OCI-LY7 (cell line): Measurements from ENCODE around the gene METTL27. TPM values are rescaled to one million over a fixed set of nuclear protein-coding genes. Genes with fewer than 3 reads are reported as not detected.

Source experiments
- BruUV-seq: library from RNA; stranded (reverse); fragments of 400-500 nt; replicated peaks from 2 replicates; lab custom pipeline; 2021; lab: Mats Ljungman, UMichigan
- CTCF ChIA-PET: fragments of 300-600 bp; sonication (Branson Sonifier 250); formaldehyde crosslinking; loops from one replicate; lab custom pipeline; 2022; ENCODE audit warnings: antibody characterized with exemption; ENCODE audit not compliant: unreplicated experiment; lab: Charles Lee
- POLR2A ChIA-PET: fragments of 300-600 bp; sonication (Branson Sonifier 250); formaldehyde crosslinking; loops from one replicate; lab custom pipeline; 2022; ENCODE audit warnings: antibody characterized with exemption; lab: Charles Lee
- DNase-seq: peaks from one replicate; pipeline ENCODE4 v3.0.0-alpha.2; 2015; ENCODE audit warnings: low spot score
- H2AFZ ChIP-seq: fragments of 200-600 bp; sonication (generic), shearing (Covaris generic); 2 replicates; pipeline ENCODE4 v1.6.1; 2014; ENCODE audit warnings: mild to moderate bottlenecking, antibody characterized with exemption, low read length, moderate library complexity
- H3K27ac ChIP-seq: fragments of 200-600 bp; sonication (generic); 2 replicates; pipeline ENCODE4 v1.5.1; 2014; ENCODE audit warnings: mixed run types, low read depth, mild to moderate bottlenecking, moderate library complexity, low read length, inconsistent platforms; ENCODE audit not compliant: poor library complexity, severe bottlenecking
- H3K36me3 ChIP-seq: fragments of 200-600 bp; sonication (generic); 2 replicates; pipeline ENCODE4 v1.6.1; 2014; ENCODE audit warnings: mild to moderate bottlenecking, antibody characterized with exemption, low read length, moderate library complexity, mixed read lengths; ENCODE audit not compliant: insufficient read depth
- H3K4me1 ChIP-seq: fragments of 200-600 bp; sonication (generic); 2 replicates; pipeline ENCODE4 v1.5.1; 2014; ENCODE audit warnings: mild to moderate bottlenecking, low read length; ENCODE audit not compliant: insufficient read depth, poor library complexity, severe bottlenecking
- H3K4me2 ChIP-seq: fragments of 200-600 bp; sonication (generic); 2 replicates; pipeline ENCODE4 v1.6.1; 2014; ENCODE audit warnings: mild to moderate bottlenecking, low read length
- H3K4me3 ChIP-seq: fragments of 200-600 bp; sonication (generic); 2 replicates; pipeline ENCODE4 v1.5.1; 2014; ENCODE audit warnings: mild to moderate bottlenecking, low read depth, low read length; ENCODE audit not compliant: poor library complexity, severe bottlenecking
- H3K79me2 ChIP-seq: fragments of 200-600 bp; sonication (generic); 2 replicates; pipeline ENCODE4 v1.6.1; 2016; ENCODE audit warnings: low read depth, mild to moderate bottlenecking, low read length, moderate library complexity, mixed read lengths; ENCODE audit not compliant: insufficient read depth
- H3K9me2 ChIP-seq: fragments of 200-600 bp; sonication (generic); 2 replicates; pipeline ENCODE4 v1.6.1; 2016; ENCODE audit warnings: mild to moderate bottlenecking, low read length, mixed read lengths; ENCODE audit not compliant: insufficient read depth
- H3K9me3 ChIP-seq: fragments of 200-600 bp; sonication (generic); 2 replicates; pipeline ENCODE4 v1.6.1; 2014; ENCODE audit warnings: mild to moderate bottlenecking, mixed run types, low read length, mixed read lengths
- H4K20me1 ChIP-seq: fragments of 200-600 bp; sonication (generic); 2 replicates; pipeline ENCODE4 v1.6.1; 2014; ENCODE audit warnings: mild to moderate bottlenecking, antibody characterized with exemption, low read length, moderate library complexity, mixed read lengths; ENCODE audit not compliant: insufficient read depth
- EZH2phosphoT487 ChIP-seq: fragments of 200-600 bp; sonication (generic); IDR thresholded peaks from 2 replicates; pipeline ENCODE4 v1.6.1; 2018; ENCODE audit warnings: low read depth, borderline replicate concordance, mild to moderate bottlenecking, mixed run types, antibody characterized with exemption, low read length, moderate library complexity, mixed read lengths
- intact Hi-C: fragments of 100-400 bp; cut with micrococcal nuclease; formaldehyde crosslinking; loops from one replicate; pipeline ENCODE4 v1.10.0; 2022; ENCODE audit not compliant: unreplicated experiment
- total RNA-seq, 2 experiments: library from RNA; depleted of rRNA in 1 of 2; stranded (reverse); fragments of >200 nt in 1 of 2; shearing (Covaris generic) in 1 of 2; gene quantifications; 2 replicates each; pipeline ENCODE4 v1.2.3, GENCODE V29; 2014 to 2022
- TF ChIP-seq, protein P1 (sequence below): fragments of 200-600 bp; sonication (generic); conservative IDR thresholded peaks from 2 replicates; pipeline ENCODE4 v1.5.1; 2014; ENCODE audit warnings: mild to moderate bottlenecking, antibody characterized with exemption, low read length, moderate library complexity, mixed read lengths

METTL27 gene
- total RNA-seq, 2 experiments from 2014 or later: 0.92 to 2.1 TPM

DNA sequence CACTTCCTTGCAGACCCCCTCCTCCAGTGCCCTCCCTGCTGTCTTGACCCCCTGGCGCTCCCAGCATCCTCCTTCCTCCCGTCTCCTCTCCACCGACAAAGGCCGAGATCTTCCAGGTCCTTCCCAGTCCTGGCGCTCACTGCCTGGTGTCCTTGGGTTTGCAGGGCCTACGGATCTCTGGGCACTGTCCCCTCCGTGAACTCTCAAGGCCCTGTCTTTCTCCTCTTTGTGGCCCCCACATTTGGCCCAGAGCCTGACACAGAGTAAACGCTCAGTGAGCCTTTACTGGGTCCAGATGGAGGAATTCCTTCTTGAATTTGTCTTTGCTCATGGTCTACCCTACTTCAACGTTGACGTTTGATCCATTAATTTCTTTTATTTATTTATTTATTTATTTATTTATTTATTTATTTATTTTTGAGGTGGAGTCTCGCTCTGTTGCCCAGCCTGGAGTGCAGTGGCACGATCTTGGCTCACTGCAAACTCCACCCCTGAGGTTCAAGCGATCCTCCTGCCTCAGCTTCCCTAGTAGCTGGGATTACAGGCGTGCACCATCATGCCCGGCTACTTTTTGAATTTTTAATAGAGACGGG, 48.3 kb upstream of the METTL27 start:
- Histone ChIP-seq H3K36me3 (no peaks in the 10 kb centered on the region), H4K20me1 (no peaks in the 10 kb centered on the region), H2AFZ (no peak overlapping the region), H3K9me3 (no peaks in the 10 kb centered on the region), H3K4me3 (no peak overlapping the region), H3K9me2 (no peaks in the 10 kb centered on the region), H3K4me2 (no peak overlapping the region), H3K27ac (no peak overlapping the region), H3K4me1 (no peaks in the 10 kb centered on the region), H3K79me2 (no peaks in the 10 kb centered on the region)
- TF ChIP-seq EZH2phosphoT487: no peak
- TF ChIP-seq, protein P1, sequence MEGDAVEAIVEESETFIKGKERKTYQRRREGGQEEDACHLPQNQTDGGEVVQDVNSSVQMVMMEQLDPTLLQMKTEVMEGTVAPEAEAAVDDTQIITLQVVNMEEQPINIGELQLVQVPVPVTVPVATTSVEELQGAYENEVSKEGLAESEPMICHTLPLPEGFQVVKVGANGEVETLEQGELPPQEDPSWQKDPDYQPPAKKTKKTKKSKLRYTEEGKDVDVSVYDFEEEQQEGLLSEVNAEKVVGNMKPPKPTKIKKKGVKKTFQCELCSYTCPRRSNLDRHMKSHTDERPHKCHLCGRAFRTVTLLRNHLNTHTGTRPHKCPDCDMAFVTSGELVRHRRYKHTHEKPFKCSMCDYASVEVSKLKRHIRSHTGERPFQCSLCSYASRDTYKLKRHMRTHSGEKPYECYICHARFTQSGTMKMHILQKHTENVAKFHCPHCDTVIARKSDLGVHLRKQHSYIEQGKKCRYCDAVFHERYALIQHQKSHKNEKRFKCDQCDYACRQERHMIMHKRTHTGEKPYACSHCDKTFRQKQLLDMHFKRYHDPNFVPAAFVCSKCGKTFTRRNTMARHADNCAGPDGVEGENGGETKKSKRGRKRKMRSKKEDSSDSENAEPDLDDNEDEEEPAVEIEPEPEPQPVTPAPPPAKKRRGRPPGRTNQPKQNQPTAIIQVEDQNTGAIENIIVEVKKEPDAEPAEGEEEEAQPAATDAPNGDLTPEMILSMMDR: no peak
- intact Hi-C loops: no loop called here
- CTCF ChIA-PET: no interaction called here
- BruUV-seq: no TSS peak
- POLR2A ChIA-PET: no interaction called here
- DNase-seq: no peak

DNA sequence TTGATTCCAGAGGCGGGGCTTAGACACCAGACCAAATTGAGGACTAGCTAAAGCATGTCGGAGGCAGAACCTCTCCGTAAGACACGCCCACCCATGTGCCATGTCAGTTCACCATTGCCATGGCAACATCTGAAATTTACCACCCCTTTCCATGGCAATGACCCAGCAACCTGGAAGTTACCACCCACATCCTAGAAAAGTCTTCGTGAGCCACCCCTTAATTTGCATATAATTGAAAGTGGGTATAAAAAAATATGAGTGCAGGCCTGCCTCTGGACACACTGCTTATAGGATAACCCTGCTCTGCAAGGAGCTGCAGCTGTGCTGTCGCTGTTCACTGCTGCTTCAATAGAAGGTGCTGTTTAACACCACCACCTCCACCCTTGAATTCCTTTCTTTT, 46.6 kb upstream of the METTL27 start:
- BruUV-seq: no TSS peak
- Histone ChIP-seq H3K4me3 (no peak overlapping the region), H4K20me1 (no peaks in the 10 kb centered on the region), H3K9me2 (no peaks in the 10 kb centered on the region), H2AFZ (no peak overlapping the region), H3K79me2 (no peaks in the 10 kb centered on the region), H3K9me3 (no peaks in the 10 kb centered on the region), H3K27ac (no peak overlapping the region), H3K4me2 (no peak overlapping the region), H3K4me1 (no peaks in the 10 kb centered on the region), H3K36me3 (no peaks in the 10 kb centered on the region)
- CTCF ChIA-PET: no interaction called here
- no peak for DNase-seq
- TF ChIP-seq, protein P1: no peak
- intact Hi-C loops: no loop called here
- POLR2A ChIA-PET: no interaction called here

DNA sequence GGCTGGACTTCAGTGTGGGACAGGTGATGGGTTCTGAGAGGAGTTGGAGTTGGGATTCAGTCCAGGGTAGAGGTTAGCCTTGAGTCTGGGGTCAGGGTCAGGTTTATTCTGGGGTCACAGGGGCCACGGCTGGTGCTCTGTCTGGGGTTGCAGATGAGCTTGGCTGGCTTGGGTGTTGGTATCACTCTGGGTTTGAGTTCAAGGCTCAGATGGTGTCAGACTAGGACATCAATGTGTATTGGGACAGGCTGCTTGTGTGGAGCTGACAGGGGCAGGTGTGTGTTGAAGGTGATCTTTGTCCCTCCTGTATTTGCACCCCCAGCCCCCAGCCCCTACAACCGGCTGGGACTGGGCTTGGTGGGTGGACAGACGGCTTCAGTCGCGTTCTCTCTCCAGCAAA, 45.4 kb upstream of the METTL27 start:
- no peak overlapping the region for H3K4me2 ChIP-seq
- CTCF ChIA-PET: no interaction called here
- no peaks in the 10 kb centered on the region for H3K36me3 ChIP-seq
- no peaks in the 10 kb centered on the region for H3K9me3 ChIP-seq
- no peak overlapping the region for H2AFZ ChIP-seq
- POLR2A ChIA-PET: interaction anchor here (0.7 kb wide), 1 partner anchor 189 kb away, joined by 3 read pairs; no protein-coding TSS in a partner anchor
- no peaks in the 10 kb centered on the region for H4K20me1 ChIP-seq
- H3K4me1 ChIP-seq: no peaks in the 10 kb centered on the region
- no peak overlapping the region for H3K4me3 ChIP-seq
- H3K9me2 ChIP-seq: no peaks in the 10 kb centered on the region
- no peak overlapping the region for H3K27ac ChIP-seq
- no peak for DNase-seq
- no peaks in the 10 kb centered on the region for H3K79me2 ChIP-seq
- intact Hi-C loops: no loop called here
- TF ChIP-seq, protein P1: no peak
- TF ChIP-seq EZH2phosphoT487: no peak
- BruUV-seq: no TSS peak
